T-helper 2 cell treated with Interferon-gamma antibody and Interleukin-4, amounts not matched to agents 5 μg/mL and 100 μg/mL, for 36 hours (primary cell): ENCODE results near the gene ZBTB26.
"Not testable (repeated sequence)": the region's sequence is repeated elsewhere in the genome, so short reads cannot be mapped to it uniquely, and the experiment has no call there.

Experiments
- DNase-seq: peaks from one replicate; pipeline ENCODE4 v3.0.0; 2021; ENCODE audit warnings: low spot score
- H3K27ac Mint-ChIP-seq: one replicate; pipeline ENCODE4 v1.8.0; 2021; ENCODE audit warnings: mild to moderate bottlenecking, mixed read lengths
- H3K27me3 Mint-ChIP-seq: one replicate; pipeline ENCODE4 v1.8.0; 2021; ENCODE audit warnings: low read depth, mixed read lengths
- H3K36me3 Mint-ChIP-seq: one replicate; pipeline ENCODE4 v1.8.0; 2021; ENCODE audit warnings: low read depth, mixed read lengths
- H3K4me1 Mint-ChIP-seq: one replicate; pipeline ENCODE4 v1.8.0; 2021; ENCODE audit warnings: low read depth, mixed read lengths
- H3K4me3 Mint-ChIP-seq: one replicate; pipeline ENCODE4 v1.8.0; 2022; ENCODE audit warnings: mild to moderate bottlenecking, moderate library complexity, mixed read lengths
- H3K9me3 Mint-ChIP-seq: one replicate; pipeline ENCODE4 v1.8.0; 2021; ENCODE audit warnings: mixed read lengths

ZBTB26 gene

DNA sequence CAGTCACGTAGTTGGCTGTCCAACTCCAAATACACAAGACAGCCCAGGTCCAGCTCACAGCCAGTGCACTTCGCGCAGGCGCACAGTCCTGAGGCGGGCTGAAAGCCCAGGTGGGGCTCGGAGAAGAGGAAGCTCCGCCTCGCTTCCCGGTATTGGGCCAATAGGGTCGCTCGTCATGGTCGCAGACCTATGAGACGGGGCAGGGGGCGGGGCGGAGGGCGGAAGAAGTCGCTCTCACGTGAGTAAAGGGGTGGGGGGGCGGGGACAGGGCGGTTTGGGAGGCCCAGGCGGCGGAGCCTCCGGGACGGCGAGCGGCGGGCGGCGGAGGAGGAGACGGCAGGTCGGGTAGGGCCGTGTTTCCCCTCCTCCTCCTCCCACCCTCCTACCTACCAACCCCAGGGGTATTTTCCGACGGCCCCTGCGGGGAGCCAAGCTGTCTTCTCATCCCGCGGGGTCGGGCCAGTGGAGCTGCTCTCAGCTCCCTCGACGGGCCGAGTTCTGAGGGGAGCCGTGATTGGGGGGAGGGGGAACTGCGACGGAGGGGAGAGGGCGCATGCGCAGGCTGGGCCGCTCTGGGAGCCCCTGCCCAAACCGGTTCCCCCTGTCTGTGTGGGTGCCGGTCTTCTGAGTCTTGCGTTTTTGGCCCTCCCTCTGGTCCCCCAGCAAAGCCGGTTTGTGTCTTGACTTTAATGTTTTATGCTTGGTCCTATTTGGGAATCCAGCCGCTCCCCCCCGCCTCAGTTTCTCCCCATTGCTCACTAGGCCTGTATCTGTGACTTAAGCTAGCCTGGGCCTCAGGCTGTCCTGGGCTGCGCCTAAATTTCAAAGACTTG, 9.7 kb upstream of the ZBTB26 start, which contains the start of gene RABGAP1:
Gene RABGAP1 (plus strand): TSS at position 272 of the 833 bp plus-strand sequence. CDS start 16,040 bp downstream, outside the sequence.
- Mint-ChIP-seq H3K27ac (peak within 1 kb of the TSS; percentile 95), H3K4me3 (peak within 1 kb of the TSS; percentile 97), H3K27me3 (no peaks in the 10 kb centered on the region), H3K4me1 (peaks cover 26% of the 10 kb centered on the region), H3K36me3 (peaks cover 19% of the 10 kb centered on the region), H3K9me3 (no peaks in the 10 kb centered on the region)
- peak; percentile 97 for DNase-seq

DNA sequence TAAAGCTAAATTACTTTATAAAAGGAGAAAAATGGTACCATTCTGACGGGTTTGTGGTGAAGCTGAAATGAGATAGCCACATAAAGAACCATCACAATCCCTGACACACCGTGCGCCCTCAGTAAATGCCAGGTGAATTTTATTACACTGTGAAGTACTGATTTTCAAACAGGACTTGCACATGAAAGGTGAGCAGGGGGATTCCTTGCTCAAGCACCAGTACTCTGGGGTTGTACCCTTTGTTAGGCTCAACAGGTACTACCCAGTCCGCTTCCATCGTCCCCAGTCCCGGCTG, 9.1 kb upstream of the ZBTB26 start:
- Mint-ChIP-seq H3K4me3 (peak overlapping the region; percentile 97), H3K36me3 (peaks cover 19% of the 10 kb centered on the region), H3K4me1 (peaks cover 20% of the 10 kb centered on the region), H3K27me3 (no peaks in the 10 kb centered on the region), H3K27ac (peak overlapping the region; percentile 87), H3K9me3 (no peaks in the 10 kb centered on the region)
- DNase-seq: no peak

DNA sequence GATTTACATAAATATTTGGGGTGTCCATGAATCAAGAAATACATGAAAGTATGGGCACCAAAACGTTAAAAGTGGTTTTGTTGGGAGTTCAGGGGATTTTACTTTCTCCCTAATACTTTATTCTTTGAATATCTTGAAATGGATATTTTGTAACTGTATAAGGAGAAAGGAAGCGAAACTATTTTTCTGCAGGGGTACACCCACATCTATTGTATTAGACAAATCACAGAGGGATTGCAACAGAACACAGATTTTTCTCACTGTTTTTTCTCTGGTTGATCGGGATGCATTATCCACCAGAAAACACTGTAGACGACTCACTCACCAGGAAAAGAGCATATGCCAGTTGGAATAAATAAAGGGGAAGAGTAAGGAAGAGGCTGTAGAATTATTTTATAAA, 8.3 kb upstream of the ZBTB26 start:
- H3K27me3 Mint-ChIP-seq: no peaks in the 10 kb centered on the region
- no peak for DNase-seq
- H3K4me3 Mint-ChIP-seq: peak overlapping the region; percentile 43
- peaks cover 22% of the 10 kb centered on the region for H3K4me1 Mint-ChIP-seq
- H3K27ac Mint-ChIP-seq: peak overlapping the region; percentile 63
- H3K9me3 Mint-ChIP-seq: no peaks in the 10 kb centered on the region
- peaks cover 18% of the 10 kb centered on the region for H3K36me3 Mint-ChIP-seq

DNA sequence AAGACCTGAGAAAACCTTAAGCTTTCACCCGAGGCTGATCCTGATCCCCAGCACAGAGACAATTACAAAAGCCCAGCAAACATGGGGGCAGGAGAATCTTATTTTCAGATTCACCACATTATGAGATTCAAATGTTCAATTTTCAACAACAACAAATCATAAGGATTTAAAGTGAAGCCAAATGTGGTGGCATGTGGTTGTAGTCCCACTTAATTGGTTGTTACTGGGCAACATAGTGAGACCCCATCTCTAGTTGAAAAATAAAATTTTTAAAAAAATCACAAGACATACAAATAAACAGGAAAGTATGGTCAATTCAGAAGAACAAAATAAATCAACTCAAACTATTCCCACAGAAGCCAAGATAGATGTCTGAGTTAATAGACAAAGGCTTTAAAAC, 5.6 kb upstream of the ZBTB26 start:
- peaks cover 21% of the 10 kb centered on the region for H3K4me1 Mint-ChIP-seq
- H3K9me3 Mint-ChIP-seq: no peaks in the 10 kb centered on the region
- H3K27ac Mint-ChIP-seq: no peak overlapping the region
- peaks cover 16% of the 10 kb centered on the region for H3K36me3 Mint-ChIP-seq
- no peak overlapping the region for H3K4me3 Mint-ChIP-seq
- DNase-seq: no peak
- no peaks in the 10 kb centered on the region for H3K27me3 Mint-ChIP-seq

DNA sequence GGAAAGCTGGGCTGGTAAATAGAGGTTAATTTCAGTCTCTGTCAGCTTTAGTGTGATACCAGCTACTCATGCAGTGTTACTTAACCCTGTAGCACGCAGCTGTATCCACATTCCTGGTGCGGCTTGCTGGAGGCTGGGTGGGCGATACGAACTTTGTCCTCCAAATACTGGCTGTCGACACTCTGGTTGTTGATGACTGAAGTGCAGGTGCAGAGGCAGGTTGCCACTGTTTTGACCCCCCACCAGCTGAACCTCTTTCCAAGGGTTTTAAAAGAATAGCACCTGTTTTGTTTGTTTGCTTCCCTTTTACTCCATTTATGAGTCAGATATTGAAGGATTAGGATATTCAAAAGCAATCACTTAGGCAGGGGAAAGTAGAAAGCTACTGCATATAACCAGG, 5.2 kb upstream of the ZBTB26 start:
- Mint-ChIP-seq H3K4me1 (peaks cover 18% of the 10 kb centered on the region), H3K27ac (no peak overlapping the region), H3K9me3 (no peaks in the 10 kb centered on the region), H3K27me3 (no peaks in the 10 kb centered on the region), H3K36me3 (peaks cover 17% of the 10 kb centered on the region), H3K4me3 (no peak overlapping the region)
- DNase-seq: no peak

DNA sequence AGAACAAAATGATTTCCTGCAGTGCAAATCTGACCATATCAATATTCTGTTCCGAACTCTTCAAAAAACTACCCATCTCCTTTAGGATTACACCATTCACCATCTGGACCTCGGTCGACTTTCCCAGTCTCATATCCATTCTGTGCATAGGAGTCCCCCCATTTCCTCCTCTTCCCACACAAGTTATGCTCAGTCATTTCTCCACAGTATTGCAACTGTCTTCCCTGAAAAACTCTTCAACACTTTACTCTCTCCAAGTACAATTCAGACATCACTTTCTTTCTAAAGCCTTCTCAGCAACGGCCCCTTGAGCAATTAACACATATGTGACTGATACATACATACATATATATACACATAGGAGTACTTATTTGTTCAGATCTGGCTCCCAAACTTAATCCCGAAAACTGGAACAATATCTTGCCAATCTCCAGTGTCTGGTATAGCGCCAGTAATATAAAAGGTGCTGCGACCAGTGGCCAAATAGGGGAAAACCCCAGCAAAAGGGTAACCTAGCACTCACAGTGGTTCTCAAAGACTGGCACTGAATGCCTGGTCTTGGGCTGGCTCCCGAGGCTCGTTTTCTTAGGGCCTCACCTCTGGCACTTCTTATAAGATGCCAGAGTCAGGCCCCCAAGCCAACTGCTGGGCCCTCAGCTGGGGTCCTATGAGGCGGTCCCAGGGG, 629 bp downstream of the ZBTB26 start:
- H3K36me3 Mint-ChIP-seq: peaks cover 4% of the 10 kb centered on the region
- no peaks in the 10 kb centered on the region for H3K27me3 Mint-ChIP-seq
- no peak overlapping the region for H3K27ac Mint-ChIP-seq

DNA sequence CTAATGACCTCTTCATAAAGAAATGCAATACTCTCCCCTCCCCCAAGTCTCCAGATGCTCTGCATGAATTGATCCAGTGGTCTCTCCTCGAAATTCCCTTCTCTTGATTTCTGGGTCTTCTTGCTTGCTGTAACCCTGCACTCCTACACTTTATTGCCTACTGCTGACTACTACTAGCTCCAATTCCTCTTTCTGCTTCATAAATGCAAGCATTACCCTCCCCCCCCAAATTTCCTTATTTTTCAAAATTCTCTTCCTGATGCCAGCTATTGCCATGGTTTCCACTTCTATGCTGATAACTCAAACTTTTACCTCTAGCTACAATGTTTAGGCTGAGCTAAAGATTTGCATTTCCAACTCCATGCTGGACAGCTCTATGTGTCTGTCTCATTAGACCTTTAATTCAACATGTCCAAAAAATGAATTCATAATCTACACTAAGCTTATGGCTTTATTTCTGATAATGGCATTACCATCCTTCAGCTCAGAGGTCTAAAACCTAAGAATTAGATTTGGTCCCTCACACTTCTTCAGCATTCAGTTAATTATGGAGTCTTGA, 1.4 kb downstream of the ZBTB26 start:
- DNase-seq: no peak
- Mint-ChIP-seq H3K4me1 (peaks cover 9% of the 10 kb centered on the region), H3K27ac (no peak overlapping the region), H3K36me3 (peaks cover 3% of the 10 kb centered on the region), H3K27me3 (no peaks in the 10 kb centered on the region), H3K4me3 (no peak overlapping the region), H3K9me3 (no peaks in the 10 kb centered on the region)

More for the DNA sequence above, 629 bp downstream of the ZBTB26 start:
- Mint-ChIP-seq H3K9me3 (no peaks in the 10 kb centered on the region), H3K4me3 (no peak overlapping the region), H3K4me1 (peaks cover 12% of the 10 kb centered on the region)
- no peak for DNase-seq

DNA sequence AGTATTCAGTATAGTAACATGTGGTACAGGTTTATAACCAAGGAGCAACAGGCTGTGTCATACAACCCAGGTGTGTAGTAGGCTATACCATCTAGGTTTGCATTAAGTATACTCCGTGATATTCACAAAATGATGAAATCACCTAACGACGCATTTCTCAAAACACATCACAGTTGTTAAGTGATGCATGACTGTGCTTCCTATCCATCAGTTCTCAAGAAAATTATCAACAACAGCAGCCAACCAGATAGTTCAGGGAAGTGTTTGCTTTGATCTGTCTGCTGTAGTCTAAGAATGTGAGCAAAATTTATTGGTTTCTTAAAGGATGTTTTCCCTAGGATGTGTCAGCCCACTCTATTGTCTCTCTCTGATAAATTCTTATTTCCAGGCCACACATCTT, 7.4 kb downstream of the ZBTB26 start:
- H3K36me3 Mint-ChIP-seq: peaks cover 6% of the 10 kb centered on the region
- no peak overlapping the region for H3K4me3 Mint-ChIP-seq
- no peak for DNase-seq
- no peak overlapping the region for H3K27ac Mint-ChIP-seq
- H3K9me3 Mint-ChIP-seq: no peaks in the 10 kb centered on the region
- H3K27me3 Mint-ChIP-seq: no peaks in the 10 kb centered on the region
- H3K4me1 Mint-ChIP-seq: no peaks in the 10 kb centered on the region

DNA sequence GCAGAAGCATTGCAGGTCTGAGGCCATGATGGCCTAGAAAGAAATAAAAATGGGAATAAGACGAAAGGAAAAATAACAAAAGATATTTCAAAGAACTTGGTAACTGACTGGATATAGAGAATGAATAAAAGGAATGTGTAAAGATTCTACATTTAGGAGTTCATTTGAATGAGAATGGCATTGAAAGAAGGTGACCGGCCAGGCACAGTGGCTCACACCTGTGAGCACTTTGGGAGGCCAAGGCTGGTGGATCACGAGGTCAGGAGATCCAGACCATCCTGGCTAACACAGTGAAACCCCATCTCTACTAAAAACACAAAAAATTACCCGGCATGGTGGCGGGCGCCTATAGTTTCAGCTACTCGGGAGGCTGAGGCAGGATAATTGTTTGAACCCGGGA, 8.6 kb downstream of the ZBTB26 start:
- H3K27me3 Mint-ChIP-seq: no peaks in the 10 kb centered on the region
- H3K4me1 Mint-ChIP-seq: no peaks in the 10 kb centered on the region
- DNase-seq: no peak
- H3K36me3 Mint-ChIP-seq: peaks cover 9% of the 10 kb centered on the region
- no peaks in the 10 kb centered on the region for H3K9me3 Mint-ChIP-seq
- no peak overlapping the region for H3K27ac Mint-ChIP-seq
- no peak overlapping the region for H3K4me3 Mint-ChIP-seq

DNA sequence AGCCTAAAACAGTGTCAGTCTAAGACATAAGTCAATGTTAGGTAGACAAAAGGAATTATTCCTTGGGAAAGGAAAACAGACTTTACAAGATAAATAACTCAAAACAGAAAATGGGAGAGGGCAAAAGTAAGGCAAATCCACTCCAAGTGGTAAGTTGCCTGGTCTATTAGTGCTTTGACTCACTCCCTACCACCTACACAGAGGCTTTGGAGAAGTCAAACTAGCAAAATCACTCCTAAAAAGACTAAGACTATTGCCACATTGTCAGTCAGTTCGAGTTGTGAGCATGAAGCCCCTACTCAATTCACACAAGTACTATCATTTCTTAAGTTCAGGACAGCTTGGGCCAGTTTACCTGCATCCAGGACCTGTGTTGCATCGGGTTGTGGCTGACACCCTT, 13.0 kb downstream of the ZBTB26 start:
- Mint-ChIP-seq H3K27me3 (no peaks in the 10 kb centered on the region), H3K36me3 (peaks cover 11% of the 10 kb centered on the region), H3K9me3 (no peaks in the 10 kb centered on the region), H3K4me1 (peaks cover 6% of the 10 kb centered on the region), H3K4me3 (no peak overlapping the region), H3K27ac (no peak overlapping the region)
- DNase-seq: no peak

DNA sequence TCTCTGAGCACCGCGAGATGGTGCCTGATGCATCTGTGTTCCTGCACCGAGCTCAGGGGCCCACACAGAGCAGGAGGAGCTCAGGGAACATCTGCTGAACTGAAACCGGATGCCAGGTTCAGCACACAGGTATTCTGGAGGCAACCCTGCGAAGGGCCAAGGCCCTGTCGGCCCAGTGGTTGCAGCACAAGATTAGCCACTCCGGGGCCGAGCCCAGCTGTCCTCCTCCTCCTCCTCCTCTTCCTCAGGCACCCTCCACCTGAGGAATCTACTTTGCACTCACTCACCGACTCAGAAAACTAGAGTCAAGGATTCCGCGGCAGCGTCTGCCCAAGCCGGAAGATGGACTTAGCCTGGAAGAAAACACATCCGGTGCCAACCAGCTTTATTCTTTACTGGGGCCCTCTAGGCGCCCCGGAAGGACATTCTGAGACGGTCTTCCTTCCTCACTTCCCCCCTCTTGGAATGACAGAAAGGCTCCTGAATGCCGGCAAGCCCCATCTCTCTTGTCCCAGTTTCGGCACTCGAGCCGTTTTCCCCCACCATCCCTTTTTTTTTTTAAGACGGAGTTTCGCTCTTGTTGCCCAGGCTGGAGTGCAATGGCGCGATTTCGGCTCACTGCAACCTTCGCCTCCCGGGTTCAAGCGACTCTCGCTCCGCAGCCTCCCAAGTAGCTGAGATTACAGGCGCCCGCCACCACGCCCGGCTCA, 18.2 kb downstream of the ZBTB26 start, which contains the start of gene ZBTB6:
Gene ZBTB6 (minus strand): TSS at position 360 of the 710 bp plus-strand sequence. CDS start 1,251 bp downstream, outside the sequence.
- peak; percentile 60 for DNase-seq
- H3K4me3 Mint-ChIP-seq: peak within 1 kb of the TSS; percentile 95
- no peaks in the 10 kb centered on the region for H3K27me3 Mint-ChIP-seq
- peak within 1 kb of the TSS; percentile 97 for H3K27ac Mint-ChIP-seq
- H3K4me1 Mint-ChIP-seq: peaks cover 30% of the 10 kb centered on the region
- no peaks in the 10 kb centered on the region for H3K9me3 Mint-ChIP-seq
- H3K36me3 Mint-ChIP-seq: peaks cover 21% of the 10 kb centered on the region

DNA sequence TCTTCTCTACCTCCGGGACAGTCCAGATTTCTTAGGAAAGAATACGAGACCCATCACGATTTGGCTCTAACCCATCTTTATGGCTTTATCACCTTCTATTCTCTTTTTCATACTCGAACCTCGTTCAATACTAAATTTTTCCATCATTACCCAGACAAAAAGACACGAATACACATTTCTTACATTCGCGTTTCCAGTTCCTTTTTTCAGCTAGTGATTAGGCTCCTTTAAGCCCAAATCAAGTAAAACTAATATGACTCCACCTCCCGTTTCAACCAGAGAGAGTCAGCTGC, 18.7 kb downstream of the ZBTB26 start:
- peak overlapping the region; percentile 97 for H3K27ac Mint-ChIP-seq
- H3K9me3 Mint-ChIP-seq: no peaks in the 10 kb centered on the region
- peaks cover 30% of the 10 kb centered on the region for H3K4me1 Mint-ChIP-seq
- no peak for DNase-seq
- H3K4me3 Mint-ChIP-seq: peak overlapping the region; percentile 95
- H3K27me3 Mint-ChIP-seq: no peaks in the 10 kb centered on the region
- H3K36me3 Mint-ChIP-seq: peaks cover 23% of the 10 kb centered on the region

DNA sequence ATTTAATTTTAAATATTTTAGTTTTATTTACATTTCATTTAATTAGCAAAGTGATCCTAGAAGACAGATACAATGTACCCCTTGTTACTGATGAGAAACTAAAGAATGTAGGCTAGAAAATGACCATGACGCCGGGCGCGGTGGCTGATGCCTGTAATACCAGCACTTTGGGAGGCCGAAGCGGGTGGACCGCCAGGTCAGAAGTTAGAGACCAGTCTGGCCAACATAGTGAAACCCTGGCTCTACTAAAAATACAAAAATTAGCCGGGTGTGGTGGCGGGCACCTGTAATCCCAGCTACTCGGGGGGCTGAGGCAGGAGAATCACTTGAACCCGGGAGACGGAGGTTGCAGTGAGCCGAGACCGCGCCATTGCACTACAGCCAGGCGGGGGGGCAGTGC, 25.2 kb downstream of the ZBTB26 start:
- not testable (repeated sequence) for H3K4me3 Mint-ChIP-seq, H3K27me3 Mint-ChIP-seq, H3K27ac Mint-ChIP-seq, H3K9me3 Mint-ChIP-seq, DNase-seq
- peaks cover 19% of the 10 kb centered on the region for H3K4me1 Mint-ChIP-seq
- peaks cover 11% of the 10 kb centered on the region for H3K36me3 Mint-ChIP-seq
